HL-60 (cell line): Measurements from ENCODE around the gene ST6GALNAC4.

Source experiments
- DNase-seq, 2 experiments: peaks; one replicate each; pipeline ENCODE4 v3.0.0-alpha.2; 2010 to 2020; ENCODE audit warnings: low read depth in 1 of 2, low spot score in 1 of 2
- H3K27ac ChIP-seq: fragments of 250-450 bp; sonication (Bioruptor Pico); replicated peaks from 2 replicates; pipeline ENCODE4 v1.5.1; 2020; ENCODE audit warnings: mild to moderate bottlenecking, moderate library complexity
- H3K27me3 ChIP-seq: fragments of 250-450 bp; sonication (Bioruptor Pico); 2 replicates; pipeline ENCODE4 v1.5.1; 2021; ENCODE audit warnings: mild to moderate bottlenecking, moderate library complexity; ENCODE audit not compliant: insufficient read depth, poor library complexity, severe bottlenecking
- H3K4me3 ChIP-seq: replicated peaks from 2 replicates; pipeline ENCODE4 v1.5.1; 2011; ENCODE audit warnings: mild to moderate bottlenecking, control low read depth, low read length; ENCODE audit not compliant: insufficient read depth
- CTCF ChIP-seq: IDR thresholded peaks from one replicate; pipeline ENCODE4 v1.5.1; 2011; ENCODE audit warnings: low read length, control low read depth, inconsistent platforms; ENCODE audit not compliant: insufficient read depth
- GABPA ChIP-seq: IDR thresholded peaks from 2 replicates; pipeline ENCODE4 v1.6.1; 2012; ENCODE audit warnings: low read depth
- POLR2AphosphoS5 ChIP-seq: IDR thresholded peaks from 2 replicates; pipeline ENCODE4 v1.6.1; 2012; ENCODE audit warnings: low read depth
- REST ChIP-seq: IDR thresholded peaks from 2 replicates; pipeline ENCODE4 v1.6.1; 2012; ENCODE audit warnings: low read depth; ENCODE audit not compliant: insufficient replicate concordance
- SPI1 ChIP-seq: IDR thresholded peaks from 2 replicates; pipeline ENCODE4 v1.6.1; 2012; ENCODE audit warnings: low read depth, mild to moderate bottlenecking, borderline replicate concordance

Gene ST6GALNAC4

GRCh38 chr9:127955294-127956015, 38.6 kb upstream of the ST6GALNAC4 start:
- Histone ChIP-seq H3K27ac (no peak overlapping the region), H3K4me3 (no peak overlapping the region), H3K27me3 (no peaks in the 10 kb centered on the region)
- DNase-seq, result peak in 1 of 2 experiments; percentile 68
- TF ChIP-seq CTCF (peak; percentile 33), SPI1 (no peak), POLR2AphosphoS5 (no peak), GABPA (no peak), REST (no peak)

GRCh38 chr9:127954831-127955293, 38.0 kb upstream of the ST6GALNAC4 start:
- H3K27ac ChIP-seq, result no peak overlapping the region
- DNase-seq, result no peak
- TF ChIP-seq GABPA (no peak), REST (peak; percentile 17), CTCF (no peak), POLR2AphosphoS5 (no peak)
- no peaks in the 10 kb centered on the region for H3K27me3 ChIP-seq
- no peak overlapping the region for H3K4me3 ChIP-seq

DNA sequence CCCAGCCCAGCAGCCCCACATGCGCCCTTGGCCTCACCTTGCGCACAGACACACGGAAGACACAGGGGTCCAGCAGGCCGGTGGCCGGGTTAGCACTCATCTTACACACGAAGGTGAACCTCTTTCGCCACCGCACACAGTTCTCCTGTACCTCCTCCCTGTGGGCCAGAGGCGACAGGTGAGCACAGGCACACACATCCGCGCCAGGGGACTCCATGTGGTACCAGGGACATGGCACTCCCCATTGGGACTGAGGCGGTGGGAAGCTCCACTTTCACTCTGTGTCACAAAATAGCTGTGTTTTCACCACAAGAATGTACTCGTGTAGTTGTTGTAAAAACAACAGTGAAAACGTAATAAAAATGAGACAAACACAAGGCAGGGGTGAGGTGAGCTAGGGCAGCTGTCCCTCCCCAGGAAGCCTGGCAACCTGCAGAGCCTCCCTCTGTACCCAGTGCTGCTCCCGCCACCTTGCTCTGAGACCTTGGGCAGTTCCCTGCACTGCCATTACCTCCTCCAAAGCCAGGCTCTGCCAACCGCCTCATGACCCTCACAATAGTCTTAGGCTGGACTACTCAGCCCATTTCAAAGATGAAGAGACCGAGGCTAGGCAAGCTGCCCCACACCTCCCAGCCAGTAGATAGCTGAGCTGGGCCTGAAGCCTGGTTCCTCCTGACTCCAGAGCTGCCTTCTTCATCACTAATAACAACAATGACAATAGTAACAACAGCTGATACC, 37.1 kb upstream of the ST6GALNAC4 start:
- no peak overlapping the region for H3K4me3 ChIP-seq
- DNase-seq, result no peak
- H3K27me3 ChIP-seq, result no peaks in the 10 kb centered on the region
- H3K27ac ChIP-seq, result no peak overlapping the region
- TF ChIP-seq GABPA (no peak), SPI1 (no peak), REST (no peak), CTCF (no peak), POLR2AphosphoS5 (no peak)
